GM23338 (cell line): ENCODE results near the gene OAS3. TPM values are rescaled to one million over a fixed set of nuclear protein-coding genes. Genes with fewer than 3 reads are reported as not detected.

Experiments
- ATAC-seq: fragments of 200-7000 bp; cut with Tn5 transposase; 3 replicates; pipeline ENCODE4 v1.9.1; 2020
- DNase-seq: peaks from one replicate; pipeline ENCODE4 v3.0.0-alpha.2; 2015; ENCODE audit warnings: low spot score
- H2AFZ ChIP-seq: fragments of 200-600 bp; sonication (generic); 2 replicates; pipeline ENCODE4 v1.8.0; 2016; ENCODE audit warnings: antibody characterized with exemption, mild to moderate bottlenecking, moderate library complexity
- H3F3A ChIP-seq: fragments of 200-600 bp; sonication (generic); replicated peaks from 2 replicates; pipeline ENCODE4 v1.8.0; 2017; ENCODE audit warnings: antibody characterized with exemption, mixed run types, low read depth
- H3K27ac ChIP-seq: fragments of 200-600 bp; sonication (generic); 2 replicates; pipeline ENCODE4 v1.6.1; 2016; ENCODE audit warnings: low read depth
- H3K27me3 ChIP-seq: fragments of 200-600 bp; sonication (generic); 2 replicates; pipeline ENCODE4 v1.8.0; 2016; ENCODE audit warnings: mild to moderate bottlenecking, mixed run types, moderate library complexity; ENCODE audit not compliant: insufficient read depth
- H3K36me3 ChIP-seq: fragments of 200-600 bp; sonication (generic); 2 replicates; pipeline ENCODE4 v1.8.0; 2016; ENCODE audit warnings: mild to moderate bottlenecking; ENCODE audit not compliant: insufficient read depth
- H3K4me1 ChIP-seq: fragments of 200-600 bp; sonication (generic); 2 replicates; pipeline ENCODE4 v1.8.0; 2016; ENCODE audit warnings: mild to moderate bottlenecking, moderate library complexity; ENCODE audit not compliant: insufficient read depth
- H3K4me2 ChIP-seq: fragments of 200-600 bp; sonication (generic); 2 replicates; pipeline ENCODE4 v1.7.1; 2017; ENCODE audit warnings: mixed run types
- H3K4me3 ChIP-seq: fragments of 200-600 bp; sonication (generic); 2 replicates; pipeline ENCODE4 v1.6.1; 2016; ENCODE audit warnings: mixed run types
- H3K79me2 ChIP-seq: fragments of 200-600 bp; sonication (generic); replicated peaks from 2 replicates; pipeline ENCODE4 v1.8.0; 2017; ENCODE audit warnings: mild to moderate bottlenecking; ENCODE audit not compliant: insufficient read depth
- H3K9me2 ChIP-seq: fragments of 200-600 bp; sonication (generic); 2 replicates; pipeline ENCODE4 v1.8.0; 2017; ENCODE audit not compliant: insufficient read depth
- H4K20me1 ChIP-seq: fragments of 200-600 bp; sonication (generic); replicated peaks from 2 replicates; pipeline ENCODE4 v1.8.0; 2017; ENCODE audit warnings: mild to moderate bottlenecking; ENCODE audit not compliant: insufficient read depth
- H3K27ac Mint-ChIP-seq: 2 replicates; pipeline ENCODE4 v1.8.0; 2020; ENCODE audit warnings: inconsistent platforms, mild to moderate bottlenecking, moderate library complexity, mixed read lengths
- H3K27me3 Mint-ChIP-seq: 3 replicates; pipeline ENCODE4 v1.8.0; 2022; ENCODE audit warnings: low read depth, mild to moderate bottlenecking, moderate library complexity, mixed read lengths, inconsistent platforms; ENCODE audit not compliant: insufficient read depth, poor library complexity
- H3K36me3 Mint-ChIP-seq: 3 replicates; pipeline ENCODE4 v1.8.0; 2021; ENCODE audit warnings: low read depth, mild to moderate bottlenecking, inconsistent platforms, moderate library complexity, mixed read lengths
- H3K4me1 Mint-ChIP-seq: 3 replicates; pipeline ENCODE4 v1.8.0; 2020; ENCODE audit warnings: mild to moderate bottlenecking, inconsistent platforms, mixed read lengths
- H3K4me3 Mint-ChIP-seq: 3 replicates; pipeline ENCODE4 v1.8.0; 2021; ENCODE audit warnings: moderate library complexity, mild to moderate bottlenecking, inconsistent platforms, mixed read lengths
- H3K9me3 Mint-ChIP-seq: 3 replicates; pipeline ENCODE4 v1.8.0; 2020; ENCODE audit warnings: moderate library complexity, mild to moderate bottlenecking, inconsistent platforms, mixed read lengths
- CREB1 ChIP-seq: fragments of 250-450 bp; sonication (Bioruptor Pico); IDR thresholded peaks from 2 replicates; pipeline ENCODE4 v1.5.0; 2020; ENCODE audit warnings: low read depth, mild to moderate bottlenecking, moderate library complexity
- CTCF ChIP-seq, 2 experiments: fragments of 200-600 bp in 1 of 2; sonication (generic) in 1 of 2; conservative IDR thresholded peaks; 2 replicates each; pipeline versions ENCODE4 v1.5.1 to v1.6.1; 2016 to 2017; ENCODE audit warnings: antibody characterized with exemption in 2 of 2, low read depth in 2 of 2, mild to moderate bottlenecking in 2 of 2, moderate library complexity in 1 of 2
- ETS1 ChIP-seq: IDR thresholded peaks from 2 replicates; pipeline ENCODE4 v1.6.1; 2016; ENCODE audit warnings: antibody characterized with exemption
- EZH2 ChIP-seq: fragments of 200-600 bp; sonication (generic); IDR thresholded peaks from one replicate; pipeline ENCODE4 v1.8.0; 2017; ENCODE audit warnings: antibody characterized with exemption, mild to moderate bottlenecking, low read depth; ENCODE audit not compliant: unreplicated experiment
- EZH2phosphoT487 ChIP-seq: fragments of 200-600 bp; sonication (generic); IDR thresholded peaks from one replicate; pipeline ENCODE4 v1.8.1; 2018; ENCODE audit warnings: antibody characterized with exemption; ENCODE audit not compliant: unreplicated experiment
- JUNB ChIP-seq: IDR thresholded peaks from one replicate; pipeline ENCODE4 v1.6.1; 2016; ENCODE audit warnings: antibody characterized with exemption; ENCODE audit not compliant: unreplicated experiment
- NANOG ChIP-seq: IDR thresholded peaks from 2 replicates; pipeline ENCODE4 v1.6.1; 2016; ENCODE audit warnings: antibody characterized with exemption, borderline replicate concordance
- POLR2AphosphoS5 ChIP-seq: IDR thresholded peaks from 2 replicates; pipeline ENCODE4 v1.6.1; 2016; ENCODE audit warnings: antibody characterized with exemption, low read depth
- REST ChIP-seq: IDR thresholded peaks from one replicate; pipeline ENCODE4 v1.6.1; 2018; ENCODE audit warnings: antibody characterized with exemption; ENCODE audit not compliant: unreplicated experiment
- STAT1 ChIP-seq: IDR thresholded peaks from one replicate; pipeline ENCODE4 v1.6.1; 2016; ENCODE audit warnings: antibody characterized with exemption; ENCODE audit not compliant: unreplicated experiment
- ZNF114 ChIP-seq: fragments of 250-450 bp; sonication (Bioruptor Pico); IDR thresholded peaks from 2 replicates; pipeline ENCODE4 v1.5.0; 2020; ENCODE audit warnings: mild to moderate bottlenecking, moderate library complexity
- ZNF331 ChIP-seq: fragments of 250-450 bp; sonication (Bioruptor Pico); IDR thresholded peaks from 2 replicates; pipeline ENCODE4 v1.5.0; 2020; ENCODE audit warnings: low read depth, mild to moderate bottlenecking, moderate library complexity
- ZNF462 ChIP-seq: fragments of 250-450 bp; sonication (Bioruptor Pico); IDR thresholded peaks from 2 replicates; pipeline ENCODE4 v1.5.0; 2020; ENCODE audit warnings: mild to moderate bottlenecking, moderate library complexity
- polyA plus RNA-seq: library from polyadenylated mRNA; unstranded; fragments of >200 nt; fragmentation: Nextera tagmentation; extraction: Ambion mirVana; gene quantifications from 2 replicates; pipeline ENCODE4 v1.2.1, GENCODE V29; 2016
- total RNA-seq: library from RNA; depleted of rRNA; stranded (reverse); fragments of >200 nt; shearing (Covaris generic); gene quantifications from 2 replicates; pipeline ENCODE4 v1.2.3, GENCODE V29; 2014

The OAS3 gene
- total and polyA plus RNA-seq, 2 experiments from 2014 or later, result 0.27 to 1.4 TPM

- no peaks in the 10 kb centered on the region for H3K36me3 ChIP-seq
- Mint-ChIP-seq H3K4me3 (no peak overlapping the region), H3K4me1 (peaks cover 6% of the 10 kb centered on the region), H3K27ac (no peak overlapping the region), H3K36me3 (no peaks in the 10 kb centered on the region), H3K27me3 (peaks cover 17% of the 10 kb centered on the region), H3K9me3 (no peaks in the 10 kb centered on the region)
- no peak overlapping the region for H3K27ac ChIP-seq
- no peaks in the 10 kb centered on the region for H3K4me1 ChIP-seq
- H2AFZ ChIP-seq, result no peak overlapping the region
- H4K20me1 ChIP-seq, result no peaks in the 10 kb centered on the region
- H3K9me2 ChIP-seq, result no peaks in the 10 kb centered on the region
- H3K79me2 ChIP-seq, result no peaks in the 10 kb centered on the region
- no peak overlapping the region for H3K4me3 ChIP-seq
- H3K27me3 ChIP-seq, result peaks cover 22% of the 10 kb centered on the region
- no peak for ATAC-seq
- TF ChIP-seq ETS1 (no peak), STAT1 (no peak), EZH2 (no peak), CREB1 (CRISPR knock-in tag) (no peak), ZNF114 (no peak), CTCF (conservative IDR thresholded peaks at IDR 0.05; ENCODE audit: low read depth in 2 of 2) (no peak), ZNF331 (CRISPR knock-in tag) (no peak), REST (no peak), JUNB (no peak), POLR2AphosphoS5 (no peak), ZNF462 (CRISPR knock-in tag) (no peak), NANOG (no peak), EZH2phosphoT487 (no peak)
- no peak for DNase-seq
- no peak overlapping the region for H3K4me2 ChIP-seq
- no peaks in the 10 kb centered on the region for H3F3A ChIP-seq
Measured at GRCh38 chr12:112941528-112942335, 3.5 kb downstream of the OAS3 start.
